B cell (primary cell): ENCODE data around the gene ACE.

ENCODE experiments used
- CTCF ChIP-seq: fragments of 200-600 bp; IDR thresholded peaks from one replicate; pipeline ENCODE4 v1.8.0; 2022; ENCODE audit warnings: antibody characterized with exemption, mild to moderate bottlenecking
- EZH2 ChIP-seq: IDR thresholded peaks from 2 replicates; pipeline ENCODE4 v1.6.1; 2012; ENCODE audit warnings: borderline replicate concordance, low read depth, mild to moderate bottlenecking, moderate library complexity, low read length; ENCODE audit not compliant: insufficient read depth, poor library complexity, severe bottlenecking

- no peak for TF ChIP-seq CTCF
- TF ChIP-seq EZH2, result no peak
Measured at GRCh38 chr17:63434951-63435571, 41.8 kb upstream of the ACE start.
